Endothelial cell of umbilical vein (primary cell): ENCODE data around the gene PCMT1. TPM values are rescaled to one million over a fixed set of nuclear protein-coding genes. Genes with fewer than 3 reads are reported as not detected.

Source experiments
- BruUV-seq: library from RNA; stranded (reverse); fragments of 400-500 nt; replicated peaks from 2 replicates; lab custom pipeline; 2021; lab: Mats Ljungman, UMichigan
- CTCF ChIA-PET: fragments of 300-600, 350-600 bp; sonication (Branson Sonifier 250); formaldehyde crosslinking; loops from one replicate; lab custom pipeline; 2021; ENCODE audit warnings: antibody characterized with exemption, inconsistent platforms; lab: Charles Lee
- POLR2A ChIA-PET: fragments of 300-600, 350-600 bp; sonication (Branson Sonifier 250); formaldehyde crosslinking; loops from one replicate; lab custom pipeline; 2021; ENCODE audit warnings: antibody characterized with exemption, inconsistent platforms; lab: Charles Lee
- DNase-seq: peaks from one replicate; pipeline ENCODE4 v3.0.0-alpha.2; 2011; ENCODE audit warnings: low read depth, low spot score
- FAIRE-seq: peaks from 2 replicates; lab custom pipeline; 2011; peaks lifted over from hg19 to GRCh38; lab: Jason Lieb, UNC
- H2AFZ ChIP-seq: 2 replicates; pipeline ENCODE4 v1.6.0; 2012; ENCODE audit warnings: low read depth, low read length, control low read depth, inconsistent platforms
- H3K27ac ChIP-seq: 2 replicates; pipeline ENCODE4 v1.5.1; 2011; ENCODE audit warnings: low read depth, mild to moderate bottlenecking, control low read depth, low read length, moderate library complexity; ENCODE audit not compliant: insufficient read depth
- H3K27me3 ChIP-seq, 2 experiments: 2 replicates each; pipeline versions ENCODE4 v1.6.0 to v1.6.1; 2011; ENCODE audit warnings: low read length in 2 of 2, mixed read lengths in 1 of 2; ENCODE audit not compliant: control insufficient read depth in 2 of 2, insufficient read depth in 2 of 2
- H3K36me3 ChIP-seq, 2 experiments: 2 replicates in 1 of 2; 3 replicates in 1 of 2; pipeline ENCODE4 v1.5.1; 2011; ENCODE audit warnings: low read length in 2 of 2, mild to moderate bottlenecking in 1 of 2, moderate library complexity in 1 of 2; ENCODE audit not compliant: control insufficient read depth in 2 of 2, insufficient read depth in 2 of 2; ENCODE audit errors: extremely low read depth in 1 of 2
- H3K4me1 ChIP-seq: 3 replicates; pipeline ENCODE4 v1.5.1; 2011; ENCODE audit warnings: mild to moderate bottlenecking, low read length; ENCODE audit not compliant: control insufficient read depth, insufficient read depth; ENCODE audit errors: extremely low read depth
- H3K4me2 ChIP-seq: 2 replicates; pipeline ENCODE4 v1.6.1; 2011; ENCODE audit warnings: low read length, control low read depth, mixed read lengths; ENCODE audit not compliant: insufficient read depth
- H3K4me3 ChIP-seq, 3 experiments: fragments of 200-600 bp in 1 of 3; sonication (generic), shearing (Covaris generic) in 1 of 3; replicated peaks in 1 of 3; 2 replicates each; pipeline ENCODE4 v1.5.1; 2011 to 2016; ENCODE audit warnings: control low read depth in 3 of 3, low read length in 3 of 3, mild to moderate bottlenecking in 2 of 3, inconsistent platforms in 1 of 3, low read depth in 1 of 3, moderate library complexity in 1 of 3; ENCODE audit not compliant: insufficient read depth in 1 of 3
- H3K79me2 ChIP-seq: 2 replicates; pipeline ENCODE4 v1.6.0; 2012; ENCODE audit warnings: low read length, inconsistent platforms; ENCODE audit not compliant: control insufficient read depth, insufficient read depth
- H3K9ac ChIP-seq: replicated peaks from 2 replicates; pipeline ENCODE3; 2011; ENCODE audit warnings: low read length, control low read depth; ENCODE audit not compliant: insufficient read depth; ENCODE audit errors: extremely low read depth
- H3K9me1 ChIP-seq: replicated peaks from 3 replicates; pipeline ENCODE4 v1.6.0; 2011; ENCODE audit warnings: mild to moderate bottlenecking, low read length; ENCODE audit not compliant: control insufficient read depth, insufficient read depth; ENCODE audit errors: extremely low read depth
- H3K9me3 ChIP-seq: replicated peaks from 2 replicates; pipeline ENCODE4 v1.5.1; 2012; ENCODE audit warnings: low read length, inconsistent platforms; ENCODE audit not compliant: control insufficient read depth, insufficient read depth
- H4K20me1 ChIP-seq: replicated peaks from 2 replicates; pipeline ENCODE3; 2011; ENCODE audit warnings: mild to moderate bottlenecking, low read length; ENCODE audit not compliant: control insufficient read depth, insufficient read depth; ENCODE audit errors: extremely low read depth
- EZH2 ChIP-seq: IDR thresholded peaks from 2 replicates; pipeline ENCODE4 v1.6.1; 2012; ENCODE audit warnings: borderline replicate concordance, low read depth, mild to moderate bottlenecking, moderate library complexity, low read length, inconsistent platforms; ENCODE audit not compliant: severe bottlenecking
- FOS ChIP-seq: IDR thresholded peaks from 2 replicates; pipeline ENCODE4 v1.6.1; 2011; ENCODE audit warnings: mild to moderate bottlenecking, low read length, moderate library complexity, borderline replicate concordance; ENCODE audit not compliant: insufficient read depth
- GATA2 ChIP-seq: IDR thresholded peaks from 2 replicates; pipeline ENCODE4 v1.7.0; 2011; ENCODE audit warnings: low read depth, mild to moderate bottlenecking, moderate library complexity, mixed read lengths, low read length; ENCODE audit not compliant: insufficient read length, insufficient read depth
- JUN ChIP-seq: IDR thresholded peaks from 2 replicates; pipeline ENCODE4 v1.6.1; 2011; ENCODE audit warnings: borderline replicate concordance, low read depth; ENCODE audit not compliant: insufficient read length, insufficient read depth
- MYC ChIP-seq: IDR thresholded peaks from one replicate; pipeline ENCODE4 v1.6.1; 2011; ENCODE audit warnings: mild to moderate bottlenecking, low read depth, low read length
- POLR2A ChIP-seq: IDR thresholded peaks from 2 replicates; pipeline ENCODE4 v1.6.1; 2012; ENCODE audit warnings: low read depth, mild to moderate bottlenecking, control low read depth, low read length
- POLR2AphosphoS5 ChIP-seq: IDR thresholded peaks from 2 replicates; pipeline ENCODE4 v1.6.1; 2012; ENCODE audit warnings: low read depth, mild to moderate bottlenecking, control low read depth, low read length, moderate library complexity; ENCODE audit not compliant: insufficient read depth
- dilution Hi-C: fragments of 300-500 bp; cut with MboI; formaldehyde crosslinking; loops from one replicate; pipeline ENCODE4 v1.15.0; 2019; ENCODE audit warnings: low sequenced_read_pairs; ENCODE audit not compliant: extremely low pct_ligation_motif_present
- intact Hi-C: fragments of 100-400 bp; cut with micrococcal nuclease; formaldehyde crosslinking; loops from one replicate; pipeline ENCODE4 v1.10.0; 2022
- polyA plus RNA-seq, 4 experiments: library from polyadenylated mRNA; depleted of rRNA in 3 of 4; stranded (reverse) in 3 of 4; unstranded in 1 of 4; fragments of >200 nt; gene quantifications; 2 replicates each; pipeline versions ENCODE4 v1.2.1 to v1.2.3, GENCODE V29; 2011 to 2012; ENCODE audit warnings: missing spikeins in 1 of 4
- total RNA-seq: library from RNA; stranded (reverse); gene quantifications from 2 replicates; pipeline ENCODE4 v1.2.3, GENCODE V29; 2021
- TF ChIP-seq, protein P1 (sequence below): IDR thresholded peaks from 2 replicates; pipeline ENCODE4 v1.6.1; 2011; ENCODE audit not compliant: insufficient read depth, insufficient read length
- TF ChIP-seq, protein P2 (sequence below), 2 donors: IDR thresholded peaks; 1 replicate in 1 of 2; 2 replicates in 1 of 2; pipeline ENCODE4 v1.5.1; 2011; ENCODE audit warnings: low read length in 2 of 2, mild to moderate bottlenecking in 2 of 2, moderate library complexity in 2 of 2, control low read depth in 1 of 2, inconsistent platforms in 1 of 2, low read depth in 1 of 2; ENCODE audit not compliant: insufficient read depth in 1 of 2; ENCODE audit errors: extremely low read depth in 1 of 2

PCMT1 gene
- total and polyA plus RNA-seq, 2 donors (not counting 3 experiments of a cell fraction or from before 2014, with no cell fraction given), result 95.0 to 102 TPM

DNA sequence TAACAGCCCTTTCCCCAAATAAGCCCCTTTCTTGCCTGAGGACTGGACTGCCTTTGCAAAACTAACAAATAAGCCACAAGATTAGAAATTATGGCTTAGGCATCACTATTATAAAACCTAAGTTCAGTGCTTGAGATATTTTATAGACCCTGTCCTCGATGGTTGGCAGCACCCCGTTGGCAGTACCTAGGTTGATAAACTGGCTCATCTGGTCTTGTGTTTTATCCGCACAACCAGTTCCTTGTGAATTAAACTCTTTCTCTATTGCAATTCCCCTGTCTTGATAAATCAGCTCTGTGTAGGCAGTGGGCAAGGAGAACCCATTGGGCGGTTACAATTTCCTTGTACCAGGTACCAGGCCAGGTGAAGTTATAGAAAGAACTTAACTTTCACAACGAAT lies 108.0 kb downstream of the PCMT1 start:
- dilution Hi-C loops (no loop called here), intact Hi-C loops (loop anchor here (5.0 kb wide), 1 partner anchor 310 kb away; the partner anchor contains the start of gene PPIL4)
- H3K27ac ChIP-seq, result peak overlapping the region; percentile 95
- H3K4me2 ChIP-seq, result peak overlapping the region; percentile 97
- H3K36me3 ChIP-seq, result no peaks in the 10 kb centered on the region
- no peaks in the 10 kb centered on the region for H4K20me1 ChIP-seq
- DNase-seq (no peak), FAIRE-seq (no peak)
- no TSS peak for BruUV-seq
- H3K9ac ChIP-seq, result peak overlapping the region; percentile 92
- no peaks in the 10 kb centered on the region for H3K9me1 ChIP-seq
- TF ChIP-seq POLR2A (no peak), FOS (no peak), GATA2 (no peak), MYC (no peak), JUN (no peak), EZH2 (no peak), POLR2AphosphoS5 (no peak)
- TF ChIP-seq, protein P1, sequence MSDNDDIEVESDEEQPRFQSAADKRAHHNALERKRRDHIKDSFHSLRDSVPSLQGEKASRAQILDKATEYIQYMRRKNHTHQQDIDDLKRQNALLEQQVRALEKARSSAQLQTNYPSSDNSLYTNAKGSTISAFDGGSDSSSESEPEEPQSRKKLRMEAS, result no peak
- TF ChIP-seq, protein P2, sequence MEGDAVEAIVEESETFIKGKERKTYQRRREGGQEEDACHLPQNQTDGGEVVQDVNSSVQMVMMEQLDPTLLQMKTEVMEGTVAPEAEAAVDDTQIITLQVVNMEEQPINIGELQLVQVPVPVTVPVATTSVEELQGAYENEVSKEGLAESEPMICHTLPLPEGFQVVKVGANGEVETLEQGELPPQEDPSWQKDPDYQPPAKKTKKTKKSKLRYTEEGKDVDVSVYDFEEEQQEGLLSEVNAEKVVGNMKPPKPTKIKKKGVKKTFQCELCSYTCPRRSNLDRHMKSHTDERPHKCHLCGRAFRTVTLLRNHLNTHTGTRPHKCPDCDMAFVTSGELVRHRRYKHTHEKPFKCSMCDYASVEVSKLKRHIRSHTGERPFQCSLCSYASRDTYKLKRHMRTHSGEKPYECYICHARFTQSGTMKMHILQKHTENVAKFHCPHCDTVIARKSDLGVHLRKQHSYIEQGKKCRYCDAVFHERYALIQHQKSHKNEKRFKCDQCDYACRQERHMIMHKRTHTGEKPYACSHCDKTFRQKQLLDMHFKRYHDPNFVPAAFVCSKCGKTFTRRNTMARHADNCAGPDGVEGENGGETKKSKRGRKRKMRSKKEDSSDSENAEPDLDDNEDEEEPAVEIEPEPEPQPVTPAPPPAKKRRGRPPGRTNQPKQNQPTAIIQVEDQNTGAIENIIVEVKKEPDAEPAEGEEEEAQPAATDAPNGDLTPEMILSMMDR (IDR thresholded peaks at IDR 0.05; ENCODE audit: extremely low read depth in 1 of 2, insufficient read depth in 1 of 2, low read depth in 1 of 2, low read length in 2 of 2), result no peak
- ChIA-PET CTCF (interaction anchor here (1.7 kb wide), 1 partner anchor 21 kb away, joined by 8 read pairs; no protein-coding TSS in a partner anchor), POLR2A (no interaction called here)
- no peak overlapping the region for H2AFZ ChIP-seq
- no peak overlapping the region for H3K4me3 ChIP-seq
- peaks cover 53% of the 10 kb centered on the region for H3K79me2 ChIP-seq
- no peaks in the 10 kb centered on the region for H3K27me3 ChIP-seq
- no peaks in the 10 kb centered on the region for H3K9me3 ChIP-seq
- peaks cover 79% of the 10 kb centered on the region for H3K4me1 ChIP-seq
